Mucosa of rectum (tissue), 2 donors: Measurements from ENCODE around the gene ABRAXAS1.
"Not testable (repeated sequence)": the region's sequence is repeated elsewhere in the genome, so short reads cannot be mapped to it uniquely, and the experiment has no call there.

Source experiments
- H3K27ac ChIP-seq, 2 donors: one replicate each; pipeline ENCODE4 v1.7.0; 2013; ENCODE audit warnings: inconsistent platforms in 2 of 2, low read depth in 2 of 2, low read length in 2 of 2
- H3K27me3 ChIP-seq, 2 donors: one replicate each; pipeline ENCODE4 v1.7.0; 2013; ENCODE audit warnings: low read length in 2 of 2; ENCODE audit not compliant: control insufficient read depth in 2 of 2, insufficient read depth in 2 of 2
- H3K36me3 ChIP-seq, 2 donors: one replicate each; pipeline ENCODE4 v1.7.0; 2013; ENCODE audit warnings: low read length in 2 of 2; ENCODE audit not compliant: control insufficient read depth in 2 of 2, insufficient read depth in 2 of 2
- H3K4me1 ChIP-seq, 2 donors: one replicate each; pipeline ENCODE4 v1.7.0; 2013; ENCODE audit warnings: low read length in 2 of 2, mild to moderate bottlenecking in 1 of 2; ENCODE audit not compliant: control insufficient read depth in 2 of 2, insufficient read depth in 2 of 2
- H3K4me3 ChIP-seq, 2 donors: one replicate each; pipeline ENCODE4 v1.7.0; 2013; ENCODE audit warnings: low read length in 2 of 2
- H3K9ac ChIP-seq, 2 donors: one replicate each; pipeline ENCODE4 v1.7.0; 2013; ENCODE audit warnings: low read length in 2 of 2, low read depth in 1 of 2, mild to moderate bottlenecking in 1 of 2
- H3K9me3 ChIP-seq, 2 donors: one replicate each; pipeline ENCODE4 v1.7.0; 2013; ENCODE audit warnings: low read length in 2 of 2; ENCODE audit not compliant: control insufficient read depth in 2 of 2
- donor health status: healthy.
- donor health status: Normal muscosa, but diverticular disease.

ABRAXAS1 gene

GRCh38 chr4:83498187-83498586 lies 13.3 kb upstream of the ABRAXAS1 start:
- Histone ChIP-seq H3K9ac (no peak overlapping the region), H3K27me3 (no peaks in the 10 kb centered on the region), H3K9me3 (no peaks in the 10 kb centered on the region), H3K36me3 (no peaks in the 10 kb centered on the region), H3K4me3 (no peak overlapping the region), H3K4me1 (no peaks in the 10 kb centered on the region), H3K27ac (no peak overlapping the region)

DNA sequence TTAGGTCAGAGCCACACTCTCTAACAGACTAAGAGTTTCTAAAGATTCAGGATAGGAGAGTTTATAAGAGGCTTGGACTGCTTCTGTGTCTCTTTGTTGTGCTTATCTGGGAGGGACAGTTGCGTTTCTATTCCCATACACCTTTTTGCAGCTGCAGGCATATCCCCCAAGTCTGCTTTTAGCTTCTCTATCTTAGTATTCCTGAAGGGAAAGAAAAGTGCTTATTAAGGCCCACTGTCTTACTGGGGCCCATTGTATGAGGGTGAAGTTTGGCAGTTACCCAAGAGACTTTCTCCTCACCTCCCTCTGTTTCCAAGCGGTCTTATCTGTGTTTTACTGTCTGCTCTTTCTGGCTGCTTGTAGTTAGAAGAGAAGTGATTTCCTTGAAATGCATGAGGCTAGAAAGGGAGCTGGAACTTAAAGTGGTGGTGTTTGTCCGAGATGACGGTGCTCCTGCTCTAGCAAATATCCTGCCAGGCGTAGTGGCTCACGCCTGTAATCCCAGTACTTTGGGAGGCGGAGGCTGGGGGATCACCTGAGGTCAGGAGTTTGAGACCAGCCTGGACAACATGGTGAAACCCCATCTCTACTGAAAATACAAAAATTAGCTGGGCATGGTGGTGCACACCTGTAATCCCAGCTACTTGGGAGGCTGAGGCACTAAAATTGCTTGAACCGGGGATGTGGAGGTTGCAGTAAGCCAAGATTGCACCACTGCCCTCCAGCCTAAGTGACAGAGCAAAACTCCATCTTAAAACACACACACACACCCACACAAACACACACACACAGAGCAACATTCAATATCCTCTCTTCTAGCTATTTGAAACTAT lies 11.4 kb upstream of the ABRAXAS1 start:
- H3K27ac ChIP-seq, H3K4me1 ChIP-seq, H3K27me3 ChIP-seq, H3K4me3 ChIP-seq, H3K9ac ChIP-seq, H3K36me3 ChIP-seq, H3K9me3 ChIP-seq: not testable (repeated sequence)

- Histone ChIP-seq H3K4me1 (no peaks in the 10 kb centered on the region), H3K36me3 (no peaks in the 10 kb centered on the region), H3K27ac (no peak overlapping the region), H3K27me3 (no peaks in the 10 kb centered on the region), H3K9me3 (no peaks in the 10 kb centered on the region), H3K9ac (no peak overlapping the region), H3K4me3 (no peak overlapping the region)
Observed at GRCh38 chr4:83490876-83491450, 6.1 kb upstream of the ABRAXAS1 start.

DNA sequence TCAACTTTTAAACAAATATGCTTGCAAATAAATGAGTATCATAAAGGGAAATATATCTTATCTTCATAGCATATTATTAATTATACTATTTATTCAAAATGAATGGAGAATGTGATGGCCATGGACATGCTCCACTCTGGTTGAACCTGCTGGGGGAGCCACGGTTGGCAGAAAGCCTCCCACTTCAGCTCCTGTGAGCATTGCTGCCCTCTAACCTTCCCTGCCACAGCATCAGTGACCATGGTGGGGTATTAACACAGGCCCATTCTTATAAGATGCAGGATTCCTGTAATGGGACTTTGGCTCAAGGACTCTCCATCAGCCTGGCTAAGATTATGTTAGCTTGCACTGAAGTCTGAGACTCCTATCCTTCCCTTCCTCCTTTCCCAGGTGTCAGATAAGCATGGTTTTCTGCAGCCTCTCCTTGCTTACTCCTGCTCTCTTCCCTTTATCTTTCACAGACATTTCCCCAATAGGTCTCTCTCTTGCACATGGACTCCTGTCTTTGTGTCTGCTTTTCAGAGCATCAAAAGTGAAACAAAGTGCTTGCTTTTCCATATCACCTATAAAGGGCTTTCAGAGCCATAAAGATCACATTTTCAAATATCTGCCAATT lies 4.9 kb upstream of the ABRAXAS1 start:
- H3K4me3 ChIP-seq = no peak overlapping the region
- H3K36me3 ChIP-seq = no peaks in the 10 kb centered on the region
- H3K27ac ChIP-seq = no peak overlapping the region
- H3K9me3 ChIP-seq = no peaks in the 10 kb centered on the region
- no peak overlapping the region for H3K9ac ChIP-seq
- H3K4me1 ChIP-seq = peaks cover 3 to 7% of the 10 kb centered on the region in 2 donors
- no peaks in the 10 kb centered on the region for H3K27me3 ChIP-seq

- Histone ChIP-seq H3K9ac (no peak overlapping the region), H3K36me3 (no peaks in the 10 kb centered on the region), H3K27ac (no peak overlapping the region)
Observed at GRCh38 chr4:83486457-83487129, 1.7 kb upstream of the ABRAXAS1 start.

DNA sequence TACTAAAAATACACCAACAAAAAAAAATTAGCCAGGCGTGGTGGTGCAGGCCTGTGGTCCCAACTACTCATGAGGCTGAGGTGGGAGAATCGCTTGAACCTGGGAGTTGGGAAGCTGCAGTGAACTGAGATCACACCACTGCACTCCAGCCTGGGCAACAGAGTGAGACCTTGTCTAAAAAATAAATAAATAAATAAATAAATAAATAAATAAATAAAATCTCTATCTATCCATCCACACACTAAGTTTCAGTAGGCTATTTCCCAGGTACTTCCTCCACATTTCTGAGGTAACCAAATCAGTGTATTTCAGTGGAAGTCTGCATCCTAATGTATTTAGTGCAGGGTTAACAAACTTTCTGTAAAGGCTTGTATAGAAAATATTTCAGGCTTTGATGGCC lies 10.9 kb downstream of the ABRAXAS1 start:
- H3K27me3 ChIP-seq = no peaks in the 10 kb centered on the region
- H3K27ac ChIP-seq = no peak overlapping the region
- no peaks in the 10 kb centered on the region for H3K4me1 ChIP-seq
- H3K9me3 ChIP-seq = no peaks in the 10 kb centered on the region
- H3K9ac ChIP-seq = no peak overlapping the region
- peaks cover 0 to 14% of the 10 kb centered on the region in 2 donors for H3K36me3 ChIP-seq
- H3K4me3 ChIP-seq = no peak overlapping the region

More at GRCh38 chr4:83486457-83487129, 1.7 kb upstream of the ABRAXAS1 start:
- H3K9me3 ChIP-seq = no peaks in the 10 kb centered on the region
- no peaks in the 10 kb centered on the region for H3K27me3 ChIP-seq
- H3K4me1 ChIP-seq = peaks cover 7 to 9% of the 10 kb centered on the region in 2 donors
- no peak overlapping the region for H3K4me3 ChIP-seq

GRCh38 chr4:83473423-83473822 lies 11.5 kb downstream of the ABRAXAS1 start:
- Histone ChIP-seq H3K27me3 (no peaks in the 10 kb centered on the region), H3K9ac (no peak overlapping the region), H3K36me3 (peaks cover 0 to 14% of the 10 kb centered on the region in 2 donors), H3K4me3 (no peak overlapping the region), H3K9me3 (no peaks in the 10 kb centered on the region), H3K4me1 (no peaks in the 10 kb centered on the region), H3K27ac (no peak overlapping the region)

DNA sequence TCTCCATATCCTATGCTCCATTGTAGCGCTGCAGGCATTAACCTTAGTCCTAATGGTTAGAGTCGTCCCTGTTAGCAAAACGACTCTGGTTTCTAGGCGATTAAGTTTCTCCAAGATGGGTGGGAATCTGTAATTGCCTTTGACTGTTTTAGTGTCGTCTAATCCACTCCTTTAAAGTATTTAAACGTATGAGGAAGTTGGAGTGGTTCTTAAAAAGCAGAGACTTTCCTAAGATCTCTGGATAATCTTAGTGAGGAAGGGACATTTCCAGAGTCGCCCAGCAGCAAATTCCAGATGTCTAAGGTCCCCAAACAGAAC lies 28.8 kb downstream of the ABRAXAS1 start:
- Histone ChIP-seq H3K36me3 (peaks cover 15 to 36% of the 10 kb centered on the region in 2 donors), H3K4me3 (peak overlapping the region; percentile 85 to 90)

DNA sequence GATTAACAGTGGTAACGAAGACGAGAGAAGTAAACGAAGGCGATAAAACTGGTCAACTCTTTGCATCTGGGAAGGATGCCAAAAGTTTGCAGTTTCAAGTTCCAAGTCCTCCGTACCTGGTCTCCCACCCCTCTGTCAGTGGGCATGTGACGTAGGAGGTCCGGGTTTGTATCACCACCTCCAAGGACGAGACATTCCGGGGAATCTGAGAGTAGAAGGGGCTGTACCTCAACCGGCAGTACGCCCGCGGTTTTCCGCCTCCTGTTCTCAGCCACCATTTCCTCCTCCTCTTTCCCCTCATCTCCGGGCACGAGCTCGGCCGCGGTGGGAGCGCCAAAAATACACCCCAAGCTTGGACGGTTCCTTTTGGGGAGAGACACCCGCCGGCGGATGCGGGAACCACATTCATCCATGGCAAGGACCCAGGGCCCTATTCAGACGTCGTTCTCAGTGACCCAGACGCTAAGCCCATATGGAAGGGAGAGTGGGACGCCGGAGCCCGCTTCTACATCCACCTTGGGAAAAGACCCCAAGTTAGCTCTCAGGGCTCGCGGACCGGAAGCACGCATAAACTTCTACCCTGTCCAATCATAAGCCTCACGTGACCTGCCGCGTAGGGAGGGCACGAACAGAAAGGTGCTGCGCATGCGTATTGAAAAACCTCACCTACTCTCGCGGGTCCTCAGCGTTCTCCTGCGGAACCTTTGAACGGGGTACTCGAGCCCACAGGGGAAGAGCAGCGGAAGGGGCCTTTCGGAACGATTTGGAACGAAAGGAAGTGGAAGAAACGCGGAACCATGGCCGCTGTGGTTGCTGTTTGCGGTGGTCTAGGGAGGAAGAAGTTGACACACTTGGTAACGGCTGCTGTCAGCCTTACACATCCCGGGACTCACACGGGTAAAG lies 29.4 kb downstream of the ABRAXAS1 start, which contains the start of the genes HELQ and MRPS18C:
HELQ (minus strand) TSS at position 543 of the 903 bp plus-strand sequence; CDS start at position 413, 130 bp downstream.
MRPS18C (plus strand) TSS at position 778 of the 903 bp plus-strand sequence; CDS start at position 798, 20 bp downstream.
- Histone ChIP-seq H3K9ac (peak within 1 kb of the TSS; percentile 94 to 100), H3K4me3 (peak within 1 kb of the TSS; percentile 85 to 90), H3K36me3 (peaks cover 16 to 31% of the 10 kb centered on the region in 2 donors), H3K4me1 (peaks cover 3 to 9% of the 10 kb centered on the region in 2 donors), H3K27me3 (no peaks in the 10 kb centered on the region), H3K9me3 (no peaks in the 10 kb centered on the region), H3K27ac (peak within 1 kb of the TSS; percentile 97 to 98)

More for the DNA sequence above, 28.8 kb downstream of the ABRAXAS1 start:
- Histone ChIP-seq H3K4me1 (peaks cover 3 to 9% of the 10 kb centered on the region in 2 donors), H3K27ac (peak overlapping the region; percentile 97 to 98), H3K9ac (peak overlapping the region; percentile 94 to 100), H3K9me3 (no peaks in the 10 kb centered on the region), H3K27me3 (no peaks in the 10 kb centered on the region)
